GM23338 (cell line): ENCODE results near the gene DAZAP1. TPM values are rescaled to one million over a fixed set of nuclear protein-coding genes. Genes with fewer than 3 reads are reported as not detected.

Experiments
- ATAC-seq: fragments of 200-7000 bp; cut with Tn5 transposase; 3 replicates; pipeline ENCODE4 v1.9.1; 2020
- DNase-seq: peaks from one replicate; pipeline ENCODE4 v3.0.0-alpha.2; 2015; ENCODE audit warnings: low spot score
- H2AFZ ChIP-seq: fragments of 200-600 bp; sonication (generic); 2 replicates; pipeline ENCODE4 v1.8.0; 2016; ENCODE audit warnings: antibody characterized with exemption, mild to moderate bottlenecking, moderate library complexity
- H3F3A ChIP-seq: fragments of 200-600 bp; sonication (generic); replicated peaks from 2 replicates; pipeline ENCODE4 v1.8.0; 2017; ENCODE audit warnings: antibody characterized with exemption, mixed run types, low read depth
- H3K27ac ChIP-seq: fragments of 200-600 bp; sonication (generic); 2 replicates; pipeline ENCODE4 v1.6.1; 2016; ENCODE audit warnings: low read depth
- H3K27me3 ChIP-seq: fragments of 200-600 bp; sonication (generic); 2 replicates; pipeline ENCODE4 v1.8.0; 2016; ENCODE audit warnings: mild to moderate bottlenecking, mixed run types, moderate library complexity; ENCODE audit not compliant: insufficient read depth
- H3K36me3 ChIP-seq: fragments of 200-600 bp; sonication (generic); 2 replicates; pipeline ENCODE4 v1.8.0; 2016; ENCODE audit warnings: mild to moderate bottlenecking; ENCODE audit not compliant: insufficient read depth
- H3K4me1 ChIP-seq: fragments of 200-600 bp; sonication (generic); 2 replicates; pipeline ENCODE4 v1.8.0; 2016; ENCODE audit warnings: mild to moderate bottlenecking, moderate library complexity; ENCODE audit not compliant: insufficient read depth
- H3K4me2 ChIP-seq: fragments of 200-600 bp; sonication (generic); 2 replicates; pipeline ENCODE4 v1.7.1; 2017; ENCODE audit warnings: mixed run types
- H3K4me3 ChIP-seq: fragments of 200-600 bp; sonication (generic); 2 replicates; pipeline ENCODE4 v1.6.1; 2016; ENCODE audit warnings: mixed run types
- H3K79me2 ChIP-seq: fragments of 200-600 bp; sonication (generic); replicated peaks from 2 replicates; pipeline ENCODE4 v1.8.0; 2017; ENCODE audit warnings: mild to moderate bottlenecking; ENCODE audit not compliant: insufficient read depth
- H3K9me2 ChIP-seq: fragments of 200-600 bp; sonication (generic); 2 replicates; pipeline ENCODE4 v1.8.0; 2017; ENCODE audit not compliant: insufficient read depth
- H4K20me1 ChIP-seq: fragments of 200-600 bp; sonication (generic); replicated peaks from 2 replicates; pipeline ENCODE4 v1.8.0; 2017; ENCODE audit warnings: mild to moderate bottlenecking; ENCODE audit not compliant: insufficient read depth
- H3K27ac Mint-ChIP-seq: 2 replicates; pipeline ENCODE4 v1.8.0; 2020; ENCODE audit warnings: inconsistent platforms, mild to moderate bottlenecking, moderate library complexity, mixed read lengths
- H3K27me3 Mint-ChIP-seq: 3 replicates; pipeline ENCODE4 v1.8.0; 2022; ENCODE audit warnings: low read depth, mild to moderate bottlenecking, moderate library complexity, mixed read lengths, inconsistent platforms; ENCODE audit not compliant: insufficient read depth, poor library complexity
- H3K36me3 Mint-ChIP-seq: 3 replicates; pipeline ENCODE4 v1.8.0; 2021; ENCODE audit warnings: low read depth, mild to moderate bottlenecking, inconsistent platforms, moderate library complexity, mixed read lengths
- H3K4me1 Mint-ChIP-seq: 3 replicates; pipeline ENCODE4 v1.8.0; 2020; ENCODE audit warnings: mild to moderate bottlenecking, inconsistent platforms, mixed read lengths
- H3K4me3 Mint-ChIP-seq: 3 replicates; pipeline ENCODE4 v1.8.0; 2021; ENCODE audit warnings: moderate library complexity, mild to moderate bottlenecking, inconsistent platforms, mixed read lengths
- H3K9me3 Mint-ChIP-seq: 3 replicates; pipeline ENCODE4 v1.8.0; 2020; ENCODE audit warnings: moderate library complexity, mild to moderate bottlenecking, inconsistent platforms, mixed read lengths
- CTCF ChIP-seq, 2 experiments: fragments of 200-600 bp in 1 of 2; sonication (generic) in 1 of 2; conservative IDR thresholded peaks; 2 replicates each; pipeline versions ENCODE4 v1.5.1 to v1.6.1; 2016 to 2017; ENCODE audit warnings: antibody characterized with exemption in 2 of 2, low read depth in 2 of 2, mild to moderate bottlenecking in 2 of 2, moderate library complexity in 1 of 2
- ETS1 ChIP-seq: IDR thresholded peaks from 2 replicates; pipeline ENCODE4 v1.6.1; 2016; ENCODE audit warnings: antibody characterized with exemption
- EZH2 ChIP-seq: fragments of 200-600 bp; sonication (generic); IDR thresholded peaks from one replicate; pipeline ENCODE4 v1.8.0; 2017; ENCODE audit warnings: antibody characterized with exemption, mild to moderate bottlenecking, low read depth; ENCODE audit not compliant: unreplicated experiment
- EZH2phosphoT487 ChIP-seq: fragments of 200-600 bp; sonication (generic); IDR thresholded peaks from one replicate; pipeline ENCODE4 v1.8.1; 2018; ENCODE audit warnings: antibody characterized with exemption; ENCODE audit not compliant: unreplicated experiment
- JUNB ChIP-seq: IDR thresholded peaks from one replicate; pipeline ENCODE4 v1.6.1; 2016; ENCODE audit warnings: antibody characterized with exemption; ENCODE audit not compliant: unreplicated experiment
- NANOG ChIP-seq: IDR thresholded peaks from 2 replicates; pipeline ENCODE4 v1.6.1; 2016; ENCODE audit warnings: antibody characterized with exemption, borderline replicate concordance
- POLR2AphosphoS5 ChIP-seq: IDR thresholded peaks from 2 replicates; pipeline ENCODE4 v1.6.1; 2016; ENCODE audit warnings: antibody characterized with exemption, low read depth
- ZNF462 ChIP-seq: fragments of 250-450 bp; sonication (Bioruptor Pico); IDR thresholded peaks from 2 replicates; pipeline ENCODE4 v1.5.0; 2020; ENCODE audit warnings: mild to moderate bottlenecking, moderate library complexity
- polyA plus RNA-seq: library from polyadenylated mRNA; unstranded; fragments of >200 nt; fragmentation: Nextera tagmentation; extraction: Ambion mirVana; gene quantifications from 2 replicates; pipeline ENCODE4 v1.2.1, GENCODE V29; 2016
- total RNA-seq: library from RNA; depleted of rRNA; stranded (reverse); fragments of >200 nt; shearing (Covaris generic); gene quantifications from 2 replicates; pipeline ENCODE4 v1.2.3, GENCODE V29; 2014

Gene DAZAP1
- total and polyA plus RNA-seq, 2 experiments from 2014 or later: 44.1 to 194 TPM

- H3K4me1 ChIP-seq: peaks cover 16% of the 10 kb centered on the region; the same call in 1 of the 2 replicates
- H3K27me3 Mint-ChIP-seq: peaks cover 23% of the 10 kb centered on the region
- H3K4me1 Mint-ChIP-seq: peaks cover 13% of the 10 kb centered on the region
- H3K27me3 ChIP-seq: no peaks in the 10 kb centered on the region
- H3K9me2 ChIP-seq: no peaks in the 10 kb centered on the region
- peaks cover 15% of the 10 kb centered on the region for H3K79me2 ChIP-seq
- 0 out of 2 replicates have a peak, but pooled peaks cover 8% of the 10 kb centered on the region for H3F3A ChIP-seq
- H3K36me3 Mint-ChIP-seq: peaks cover 8% of the 10 kb centered on the region
- DNase-seq (no peak), ATAC-seq (peak; percentile 56)
- H4K20me1 ChIP-seq: peaks cover 4% of the 10 kb centered on the region; the same call in 1 of the 2 replicates
- H3K4me3 ChIP-seq: peak overlapping the region; percentile 36
- no peak overlapping the region for H3K27ac ChIP-seq
- H3K4me2 ChIP-seq: peak overlapping the region; percentile 62
- H3K36me3 ChIP-seq: no peaks in the 10 kb centered on the region; the same call in 1 of the 2 replicates
- H2AFZ ChIP-seq: no peak overlapping the region
- H3K4me3 Mint-ChIP-seq: peak overlapping the region; percentile 73
- TF ChIP-seq POLR2AphosphoS5: no peak
- TF ChIP-seq CTCF (conservative IDR thresholded peaks at IDR 0.05; ENCODE audit: low read depth in 2 of 2): no peak
- TF ChIP-seq EZH2: no peak
- TF ChIP-seq JUNB: no peak
- TF ChIP-seq NANOG: no peak
- no peak for TF ChIP-seq EZH2phosphoT487
- no peak for TF ChIP-seq ETS1
- TF ChIP-seq ZNF462 (CRISPR knock-in tag): no peak
- H3K9me3 Mint-ChIP-seq: peaks cover 5% of the 10 kb centered on the region
- peak overlapping the region; percentile 93; the same call in 1 of the 2 replicates for H3K27ac Mint-ChIP-seq
Observed at GRCh38 chr19:1383017-1383311, 24.4 kb upstream of the DAZAP1 start.
